CMK (cell line): ENCODE results near the gene SEC63.
"Not testable (repeated sequence)": the region's sequence is repeated elsewhere in the genome, so short reads cannot be mapped to it uniquely, and the experiment has no call there.

Experiments used
- DNase-seq: peaks from one replicate; pipeline ENCODE4 v3.0.0-alpha.2; 2010; ENCODE audit warnings: low read depth

Gene SEC63

DNA sequence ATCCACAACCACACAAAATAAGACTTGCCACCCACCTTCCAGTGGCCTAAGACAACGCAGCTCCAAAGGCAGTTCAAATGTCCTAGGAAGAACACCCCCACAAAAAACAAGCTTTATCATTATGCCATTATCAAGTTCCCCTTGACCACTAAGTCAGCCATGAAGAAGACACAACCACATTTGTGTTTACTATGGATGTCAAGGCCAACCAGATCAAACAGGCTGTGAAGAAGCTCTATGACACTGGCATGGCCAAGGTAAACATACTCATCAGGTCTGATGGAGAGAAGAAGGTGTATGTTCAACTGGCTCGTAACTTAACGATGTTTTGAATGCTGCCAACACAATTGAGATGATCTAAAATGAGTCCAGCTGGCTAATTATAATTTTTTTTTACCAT lies 26.1 kb downstream of the SEC63 start:
- DNase-seq: no peak

- no peak for DNase-seq
These were observed 29.0 kb downstream of the SEC63 start for GRCh38 chr6:107928984-107929383.

GRCh38 chr6:107926697-107927544 lies 31.1 kb downstream of the SEC63 start:
- not testable (repeated sequence) for DNase-seq

DNA sequence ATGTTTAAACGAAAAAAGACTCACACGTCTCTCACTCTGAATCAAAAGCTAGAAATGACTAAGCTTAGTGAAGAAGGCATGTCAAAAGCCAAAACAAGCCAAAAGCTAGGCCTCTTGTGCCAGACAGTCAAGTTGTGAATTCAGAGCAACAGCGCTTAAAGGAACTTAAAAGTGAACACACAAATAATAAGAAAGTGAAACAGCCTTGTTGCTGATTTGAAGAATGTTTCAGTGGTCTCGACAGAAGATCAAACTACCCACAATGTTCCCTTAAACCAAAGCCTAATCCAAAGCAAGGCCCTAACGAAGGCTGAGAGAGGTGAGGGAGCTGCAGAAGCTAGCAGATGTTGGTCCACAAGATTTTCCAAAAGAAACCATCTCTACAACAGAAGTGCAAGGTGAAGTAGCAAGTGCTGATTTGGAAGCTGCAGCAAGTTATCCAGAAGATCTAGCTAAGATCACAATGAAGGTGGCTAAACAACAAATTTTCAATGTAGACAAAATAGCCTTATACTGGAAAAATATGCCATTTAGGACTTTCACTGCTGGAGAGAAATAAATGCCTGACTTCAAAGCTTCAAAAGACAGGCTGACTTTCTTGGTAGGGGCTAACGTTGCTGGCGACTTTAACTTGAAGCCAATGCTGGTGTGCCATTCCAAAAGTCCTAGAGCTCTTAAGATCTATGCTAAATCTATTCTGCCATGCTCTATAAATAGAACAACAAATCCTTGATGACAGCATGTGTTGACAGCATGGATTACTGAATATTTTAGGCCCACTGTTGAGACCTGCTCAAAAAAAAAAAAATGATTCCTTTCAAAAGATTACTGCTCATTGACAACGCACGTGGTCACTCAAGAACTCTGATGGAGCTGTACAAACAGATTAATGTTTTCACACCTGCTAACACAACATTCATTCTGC lies 40.3 kb downstream of the SEC63 start:
- no peak for DNase-seq

DNA sequence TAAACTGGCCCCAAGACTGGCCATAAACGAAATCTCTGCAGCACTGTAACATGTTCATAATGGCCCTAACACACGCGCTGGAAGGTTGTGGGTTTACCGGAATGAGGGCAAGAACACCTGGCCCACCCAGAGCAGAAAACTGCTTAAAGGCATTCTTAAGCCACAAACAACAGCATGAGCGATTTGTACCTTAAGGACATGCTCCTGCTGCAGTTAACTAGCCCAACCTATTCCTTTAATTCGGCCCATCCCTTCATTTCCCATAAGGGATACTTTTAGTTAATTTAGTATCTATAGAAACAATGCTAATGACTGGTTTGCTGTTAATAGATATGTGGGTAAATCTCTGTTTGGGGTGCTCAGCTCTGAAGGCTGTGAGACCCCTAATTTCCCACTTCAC lies 41.0 kb downstream of the SEC63 start:
- not testable (repeated sequence) for DNase-seq

- no peak for DNase-seq
These were observed 46.3 kb downstream of the SEC63 start for GRCh38 chr6:107911692-107912091.

- DNase-seq: no peak
These were observed 63.1 kb downstream of the SEC63 start for GRCh38 chr6:107894809-107895396.

DNA sequence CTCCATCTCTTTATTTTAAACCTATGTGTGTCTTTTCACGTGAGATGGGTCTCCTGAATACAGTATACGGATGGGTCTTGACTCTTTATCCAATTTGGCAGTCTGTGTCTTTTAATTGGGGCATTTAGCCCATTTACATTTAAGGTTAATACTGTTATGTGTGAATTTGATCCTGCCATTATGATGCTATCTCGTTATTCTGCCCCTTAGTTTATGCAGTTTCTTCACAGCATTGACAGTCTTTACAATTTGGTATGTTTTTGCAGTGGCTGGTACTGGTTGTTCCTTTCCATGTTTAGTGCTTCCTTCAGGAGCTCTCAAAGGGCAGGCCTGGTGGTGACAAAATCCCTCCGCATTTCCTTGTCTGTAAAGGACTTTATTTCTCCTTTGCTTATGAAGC lies 67.6 kb downstream of the SEC63 start:
- not testable (repeated sequence) for DNase-seq

DNA sequence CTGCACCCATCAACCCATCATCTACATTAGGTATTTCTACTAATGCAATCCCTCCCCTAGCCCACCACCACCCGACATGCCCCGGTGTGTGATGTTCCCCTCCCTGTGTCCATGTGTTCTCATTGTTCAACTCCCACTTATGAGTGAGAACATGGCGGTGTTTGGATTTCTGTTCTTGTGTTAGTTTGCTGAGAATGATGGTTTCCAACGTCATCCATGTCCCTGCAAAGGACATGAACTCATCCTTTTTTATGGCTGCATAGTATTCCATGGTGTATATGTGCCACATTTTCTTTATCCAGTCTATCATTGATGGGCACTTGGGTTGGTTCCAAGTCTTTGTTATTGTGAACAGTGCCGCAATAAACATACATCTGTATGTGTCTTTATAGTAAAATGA lies 72.1 kb downstream of the SEC63 start:
- not testable (repeated sequence) for DNase-seq

DNA sequence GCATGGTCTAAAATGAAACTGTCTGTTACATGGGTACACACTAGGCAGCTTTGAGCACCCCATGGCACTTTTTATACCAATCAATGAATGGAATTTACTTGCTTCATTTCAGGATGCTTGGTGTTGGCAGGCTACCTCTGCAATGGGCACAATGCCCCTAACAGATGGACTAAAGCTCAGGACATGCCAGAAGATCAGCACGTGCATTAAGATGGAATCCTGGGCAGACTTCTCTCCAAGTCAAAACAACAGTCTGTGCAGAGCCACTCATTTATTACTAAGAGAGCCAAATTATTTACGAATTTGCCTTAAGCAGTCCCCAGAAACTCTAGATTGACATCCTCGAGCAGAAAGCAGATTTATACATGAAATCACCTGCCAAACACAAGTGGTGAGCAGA lies 78.1 kb downstream of the SEC63 start:
- DNase-seq: no peak

DNA sequence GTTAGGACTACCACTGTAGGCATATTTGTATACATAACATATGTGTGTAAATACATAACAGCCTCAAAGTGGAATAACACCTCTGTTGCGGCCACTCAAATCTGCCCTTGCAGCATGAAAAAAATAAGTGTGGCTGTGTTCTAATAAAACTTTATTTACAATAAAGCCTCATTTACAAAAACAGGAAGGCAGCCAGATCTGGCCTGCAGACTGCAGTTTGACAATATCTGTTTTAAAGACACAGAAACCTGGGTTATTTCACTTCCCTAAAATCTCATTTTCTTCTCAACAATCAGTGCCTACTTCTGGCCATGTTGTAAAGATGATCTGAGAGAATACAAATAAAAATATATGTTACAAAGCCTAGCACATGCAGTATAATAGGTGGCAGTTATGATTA lies 80.0 kb downstream of the SEC63 start:
- DNase-seq: no peak

GRCh38 chr6:107871976-107872375 lies 86.0 kb downstream of the SEC63 start:
- no peak for DNase-seq

GRCh38 chr6:107871512-107871911 lies 86.5 kb downstream of the SEC63 start:
- DNase-seq: not testable (repeated sequence)

- no peak for DNase-seq
These were observed 87.0 kb downstream of the SEC63 start for GRCh38 chr6:107871016-107871415.

GRCh38 chr6:107870381-107870780 lies 87.6 kb downstream of the SEC63 start:
- DNase-seq: no peak

- DNase-seq: no peak
These were observed 88.1 kb downstream of the SEC63 start for GRCh38 chr6:107869871-107870270.

GRCh38 chr6:107868867-107869611 lies 89.0 kb downstream of the SEC63 start:
- DNase-seq: no peak

DNA sequence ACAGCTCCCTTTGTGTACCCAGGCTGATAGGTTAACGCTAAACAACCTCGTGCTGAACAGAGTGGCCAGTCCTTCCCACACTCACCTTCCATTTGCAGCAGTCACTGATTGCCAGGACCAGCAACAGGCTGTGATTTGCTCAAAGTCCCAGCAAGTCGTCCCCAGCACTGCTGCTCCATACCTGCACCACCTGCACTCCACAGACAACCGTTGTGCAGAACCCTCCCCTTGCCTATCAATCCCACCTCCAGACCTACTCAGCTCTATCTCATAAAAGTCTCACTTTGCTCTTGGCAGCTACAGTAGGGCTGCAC lies 90.7 kb downstream of the SEC63 start:
- no peak for DNase-seq

GRCh38 chr6:107866606-107867301 lies 91.3 kb downstream of the SEC63 start:
- DNase-seq: no peak

GRCh38 chr6:107864226-107865127 lies 93.5 kb downstream of the SEC63 start:
- DNase-seq: no peak
